Fibroblast of lung (primary cell): Measurements from ENCODE around the gene GALP. TPM values are rescaled to one million over a fixed set of nuclear protein-coding genes. Genes with fewer than 3 reads are reported as not detected.

Experiments
- DNase-seq, 2 donors: peaks; one replicate each; pipeline versions ENCODE4 v3.0.0 to v3.0.0-alpha.2; 2010; ENCODE audit warnings: low read depth in 2 of 2
- H2AFZ ChIP-seq: 2 replicates; pipeline ENCODE4 v1.5.1; 2012; ENCODE audit warnings: low read length, control low read depth, inconsistent platforms
- H3K27ac ChIP-seq: 2 replicates; pipeline ENCODE4 v1.5.1; 2011; ENCODE audit warnings: low read length, control low read depth; ENCODE audit not compliant: insufficient read depth
- H3K27me3 ChIP-seq: 2 replicates; pipeline ENCODE4 v1.5.1; 2011; ENCODE audit warnings: mild to moderate bottlenecking, low read length; ENCODE audit not compliant: control insufficient read depth, insufficient read depth
- H3K36me3 ChIP-seq: 2 replicates; pipeline ENCODE4 v1.5.1; 2011; ENCODE audit warnings: low read length; ENCODE audit not compliant: control insufficient read depth, insufficient read depth
- H3K4me1 ChIP-seq: 2 replicates; pipeline ENCODE4 v1.5.1; 2011; ENCODE audit warnings: low read length; ENCODE audit not compliant: control insufficient read depth, insufficient read depth; ENCODE audit errors: extremely low read depth
- H3K4me2 ChIP-seq: 2 replicates; pipeline ENCODE4 v1.5.1; 2011; ENCODE audit warnings: low read length, control low read depth; ENCODE audit not compliant: insufficient read depth; ENCODE audit errors: extremely low read depth
- H3K4me3 ChIP-seq, 4 experiments: fragments of 200-600 bp in 1 of 4; sonication (generic) in 1 of 4; replicated peaks in 1 of 4; 2 replicates each; pipeline ENCODE4 v1.5.1; 2011 to 2016; ENCODE audit warnings: low read length in 4 of 4, low read depth in 3 of 4, mild to moderate bottlenecking in 3 of 4, control low read depth in 2 of 4, inconsistent platforms in 1 of 4, mixed read lengths in 1 of 4; ENCODE audit not compliant: insufficient read depth in 1 of 4; ENCODE audit errors: control extremely low read depth in 1 of 4
- H3K79me2 ChIP-seq: 2 replicates; pipeline ENCODE4 v1.5.1; 2012; ENCODE audit warnings: mild to moderate bottlenecking, low read length, inconsistent platforms; ENCODE audit not compliant: control insufficient read depth, insufficient read depth
- H3K9ac ChIP-seq: 2 replicates; pipeline ENCODE4 v1.5.1; 2011; ENCODE audit warnings: mild to moderate bottlenecking, low read length, control low read depth; ENCODE audit not compliant: insufficient read depth
- H3K9me3 ChIP-seq: 2 replicates; pipeline ENCODE4 v1.5.1; 2012; ENCODE audit warnings: low read depth, low read length; ENCODE audit not compliant: control insufficient read depth, insufficient read depth
- H4K20me1 ChIP-seq: 2 replicates; pipeline ENCODE4 v1.5.1; 2011; ENCODE audit warnings: low read length; ENCODE audit not compliant: control insufficient read depth, insufficient read depth; ENCODE audit errors: extremely low read depth
- EZH2 ChIP-seq: IDR thresholded peaks from 2 replicates; pipeline ENCODE4 v1.5.1; 2012; ENCODE audit warnings: low read length, control low read depth, mild to moderate bottlenecking; ENCODE audit errors: missing control alignments
- polyA plus RNA-seq, 2 donors: library from polyadenylated mRNA; depleted of rRNA in 1 of 2; stranded (reverse) in 1 of 2; unstranded in 1 of 2; fragments of >200 nt; gene quantifications; 2 replicates each; pipeline ENCODE4 v1.2.1, GENCODE V29; 2011 to 2012; ENCODE audit warnings: missing spikeins in 1 of 2
- total RNA-seq: library from RNA; depleted of rRNA; stranded (reverse); fragments of >200 nt; gene quantifications from 2 replicates; pipeline ENCODE4 v1.2.1, GENCODE V29; 2014
- TF ChIP-seq, protein P1 (sequence below), 2 donors: IDR thresholded peaks in 1 of 2; conservative IDR thresholded peaks in 1 of 2; 1 replicate in 1 of 2; 2 replicates in 1 of 2; pipeline ENCODE4 v1.5.1; 2011 to 2012; ENCODE audit warnings: low read length in 2 of 2, control low read depth in 1 of 2, inconsistent platforms in 1 of 2, low read depth in 1 of 2, mild to moderate bottlenecking in 1 of 2

GALP gene
- total and polyA plus RNA-seq, 2 donors (not counting 1 experiment from before 2014, with no cell fraction given) = not detected

DNA sequence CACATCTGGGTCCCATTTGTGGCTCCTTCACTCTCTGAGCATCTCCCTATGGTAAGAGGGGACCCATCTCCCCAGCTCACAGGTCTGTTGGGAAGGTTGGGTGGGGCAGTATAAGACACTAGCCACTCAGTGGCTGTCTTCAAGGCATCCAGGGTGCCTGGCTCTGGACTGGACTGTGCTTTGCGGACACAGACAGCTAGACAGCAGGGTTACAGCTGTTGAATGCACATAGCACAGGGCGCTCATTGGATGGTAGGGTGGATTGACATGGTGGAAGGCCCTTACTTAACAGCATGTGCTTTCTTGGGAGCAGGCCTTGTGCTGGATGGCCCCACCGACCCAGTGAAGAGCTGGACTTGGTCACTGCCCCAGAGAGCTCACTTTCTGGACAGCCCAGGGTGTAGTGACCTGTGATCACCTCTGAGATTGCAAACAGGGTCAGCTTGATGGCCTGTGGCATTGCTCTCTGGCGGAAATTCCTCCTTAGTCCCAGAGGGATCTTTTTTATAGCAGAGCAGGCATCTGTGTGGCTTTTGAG, 32.8 kb upstream of the GALP start:
- no peak overlapping the region for H3K9ac ChIP-seq
- H4K20me1 ChIP-seq = no peaks in the 10 kb centered on the region
- no peaks in the 10 kb centered on the region for H3K4me1 ChIP-seq
- H3K4me3 ChIP-seq = no peak overlapping the region
- no peaks in the 10 kb centered on the region for H3K27me3 ChIP-seq
- H3K4me2 ChIP-seq = no peak overlapping the region
- peaks cover 6% of the 10 kb centered on the region for H3K36me3 ChIP-seq
- no peaks in the 10 kb centered on the region for H3K9me3 ChIP-seq
- no peak for TF ChIP-seq EZH2
- TF ChIP-seq, protein P1, sequence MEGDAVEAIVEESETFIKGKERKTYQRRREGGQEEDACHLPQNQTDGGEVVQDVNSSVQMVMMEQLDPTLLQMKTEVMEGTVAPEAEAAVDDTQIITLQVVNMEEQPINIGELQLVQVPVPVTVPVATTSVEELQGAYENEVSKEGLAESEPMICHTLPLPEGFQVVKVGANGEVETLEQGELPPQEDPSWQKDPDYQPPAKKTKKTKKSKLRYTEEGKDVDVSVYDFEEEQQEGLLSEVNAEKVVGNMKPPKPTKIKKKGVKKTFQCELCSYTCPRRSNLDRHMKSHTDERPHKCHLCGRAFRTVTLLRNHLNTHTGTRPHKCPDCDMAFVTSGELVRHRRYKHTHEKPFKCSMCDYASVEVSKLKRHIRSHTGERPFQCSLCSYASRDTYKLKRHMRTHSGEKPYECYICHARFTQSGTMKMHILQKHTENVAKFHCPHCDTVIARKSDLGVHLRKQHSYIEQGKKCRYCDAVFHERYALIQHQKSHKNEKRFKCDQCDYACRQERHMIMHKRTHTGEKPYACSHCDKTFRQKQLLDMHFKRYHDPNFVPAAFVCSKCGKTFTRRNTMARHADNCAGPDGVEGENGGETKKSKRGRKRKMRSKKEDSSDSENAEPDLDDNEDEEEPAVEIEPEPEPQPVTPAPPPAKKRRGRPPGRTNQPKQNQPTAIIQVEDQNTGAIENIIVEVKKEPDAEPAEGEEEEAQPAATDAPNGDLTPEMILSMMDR (conservative IDR thresholded peaks at IDR 0.05 in 1 of 2, IDR thresholded peaks at IDR 0.05 in 1 of 2; ENCODE audit: low read depth in 1 of 2, low read length in 2 of 2) = no peak
- no peak for DNase-seq
- no peak overlapping the region for H2AFZ ChIP-seq
- H3K27ac ChIP-seq = no peak overlapping the region
- peaks cover 18% of the 10 kb centered on the region for H3K79me2 ChIP-seq

DNA sequence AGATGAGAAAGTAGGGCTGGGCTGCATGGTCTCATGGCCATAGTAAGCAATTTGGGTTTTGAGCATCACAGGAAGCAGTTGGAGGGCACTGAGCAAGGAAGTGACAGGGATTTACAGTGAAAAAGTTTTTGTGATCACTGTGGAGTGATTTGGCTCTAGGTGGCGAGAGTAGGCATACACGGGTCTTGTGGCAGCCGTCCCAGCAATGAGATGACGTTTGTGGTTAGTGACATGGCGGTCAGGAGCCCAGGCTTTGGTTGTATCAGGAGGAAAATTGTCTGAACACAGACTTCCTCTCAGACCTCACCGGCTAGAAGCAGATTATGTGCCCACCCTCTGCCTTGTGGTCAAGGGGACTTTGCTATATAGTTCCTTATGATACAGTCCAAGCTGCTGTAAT, 31.4 kb upstream of the GALP start:
- H3K27me3 ChIP-seq = no peaks in the 10 kb centered on the region
- H2AFZ ChIP-seq = no peak overlapping the region
- H3K4me2 ChIP-seq = no peak overlapping the region
- no peaks in the 10 kb centered on the region for H4K20me1 ChIP-seq
- TF ChIP-seq EZH2 = no peak
- TF ChIP-seq, protein P1 (conservative IDR thresholded peaks at IDR 0.05 in 1 of 2, IDR thresholded peaks at IDR 0.05 in 1 of 2; ENCODE audit: low read depth in 1 of 2, low read length in 2 of 2) = no peak
- H3K4me1 ChIP-seq = no peaks in the 10 kb centered on the region
- no peak overlapping the region for H3K9ac ChIP-seq
- no peak overlapping the region for H3K27ac ChIP-seq
- H3K4me3 ChIP-seq = no peak overlapping the region
- H3K36me3 ChIP-seq = peaks cover 6% of the 10 kb centered on the region
- peak in 1 of 2 donors; percentile 23 for DNase-seq
- H3K9me3 ChIP-seq = no peaks in the 10 kb centered on the region
- peaks cover 18% of the 10 kb centered on the region for H3K79me2 ChIP-seq

DNA sequence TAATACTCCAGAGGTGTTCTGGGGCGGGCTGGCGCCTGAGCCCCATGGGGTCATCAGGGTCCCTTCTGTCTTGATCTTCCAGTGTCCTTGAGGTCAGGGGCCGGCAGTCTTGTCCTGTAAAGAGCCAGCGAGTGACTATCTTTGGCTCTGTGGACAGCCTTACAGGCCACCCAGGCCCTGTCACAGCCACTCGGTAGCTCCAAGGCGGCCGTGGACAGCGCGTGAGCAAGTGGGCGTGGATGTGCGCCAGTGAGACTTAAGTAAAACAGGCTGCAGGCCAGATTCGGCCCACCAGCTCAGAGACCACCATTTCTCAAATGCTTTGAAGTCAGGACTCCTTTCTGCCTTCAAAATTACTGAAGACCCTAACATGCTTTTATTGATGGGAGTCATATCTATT, 31.0 kb upstream of the GALP start:
- TF ChIP-seq, protein P1 (conservative IDR thresholded peaks at IDR 0.05 in 1 of 2, IDR thresholded peaks at IDR 0.05 in 1 of 2; ENCODE audit: low read depth in 1 of 2, low read length in 2 of 2) = no peak
- TF ChIP-seq EZH2 = no peak
- H2AFZ ChIP-seq = no peak overlapping the region
- no peaks in the 10 kb centered on the region for H3K27me3 ChIP-seq
- no peak overlapping the region for H3K27ac ChIP-seq
- H3K79me2 ChIP-seq = peaks cover 18% of the 10 kb centered on the region
- no peak for DNase-seq
- no peaks in the 10 kb centered on the region for H4K20me1 ChIP-seq
- no peak overlapping the region for H3K4me2 ChIP-seq
- H3K4me1 ChIP-seq = no peaks in the 10 kb centered on the region
- no peak overlapping the region for H3K4me3 ChIP-seq
- H3K9me3 ChIP-seq = no peaks in the 10 kb centered on the region
- H3K9ac ChIP-seq = no peak overlapping the region
- H3K36me3 ChIP-seq = peaks cover 6% of the 10 kb centered on the region
